NOMO-1 treated with dmso at 0.1 percent for 144 hours (cell line): ENCODE data around the gene PABPC1L2A.
"Not testable (repeated sequence)": the region's sequence is repeated elsewhere in the genome, so short reads cannot be mapped to it uniquely, and the experiment has no call there.

Experiments used
- DNase-seq: peaks from one replicate; lab custom pipeline; 2025; ENCODE audit not compliant: unreplicated experiment; lab: John Stamatoyannopoulos, UW

PABPC1L2A gene

GRCh38 chrX:73079024-73079562, at the start of gene PABPC1L2A:
TSS of gene PABPC1L2A (minus strand) at chrX:73079512. CDS start at chrX:73079386, 126 bp downstream.
- DNase-seq, result not testable (repeated sequence)

DNA sequence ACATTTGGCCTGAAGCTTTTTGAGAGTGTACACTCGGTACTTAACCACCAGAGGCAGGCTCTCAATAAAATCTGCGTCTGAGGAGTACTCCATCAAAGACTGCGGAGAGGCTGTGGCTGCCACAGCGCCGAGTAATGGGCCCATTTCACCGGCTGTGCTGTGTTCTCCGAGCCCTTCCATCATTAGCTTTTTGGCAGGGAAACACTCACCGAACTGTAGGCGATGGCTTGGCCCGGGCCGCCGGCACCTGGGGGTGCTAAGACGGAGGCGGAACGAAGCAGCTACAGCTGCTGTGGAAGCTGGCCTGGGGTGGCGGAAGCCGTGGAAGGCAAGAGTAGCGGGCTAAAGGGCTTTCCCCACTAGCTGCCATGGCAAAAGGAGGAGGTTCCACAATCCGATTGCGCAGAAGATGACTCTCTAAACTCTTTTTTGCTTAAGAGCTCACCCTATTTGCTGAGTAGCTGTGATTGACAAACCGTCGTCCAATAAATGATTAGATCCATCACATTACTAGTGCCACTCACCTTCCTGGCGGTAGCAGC, 48.5 kb upstream of the PABPC1L2A start:
- no peak for DNase-seq

GRCh38 chrX:73126240-73126639, 46.9 kb upstream of the PABPC1L2A start:
- no peak for DNase-seq

DNA sequence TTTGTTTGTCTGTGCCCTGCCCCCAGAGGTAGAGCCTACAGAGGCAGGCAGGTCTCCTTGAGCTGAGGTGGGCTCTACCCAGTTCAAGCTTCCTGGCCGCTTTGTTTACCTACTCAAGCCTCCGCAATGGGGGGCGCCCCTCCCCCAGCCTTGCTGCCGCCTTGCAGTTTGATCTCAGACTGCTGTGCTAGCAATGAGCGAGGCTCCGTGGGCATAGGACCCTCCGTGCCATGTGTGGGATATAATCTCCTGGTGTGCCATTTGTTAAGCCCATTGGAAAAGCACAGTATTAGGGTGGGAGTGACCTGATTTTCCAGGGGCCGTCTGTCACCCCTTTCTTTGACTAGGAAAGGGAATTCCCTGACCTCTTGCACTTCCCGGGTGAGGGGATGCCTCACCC, 20.2 kb upstream of the PABPC1L2A start:
- not testable (repeated sequence) for DNase-seq

DNA sequence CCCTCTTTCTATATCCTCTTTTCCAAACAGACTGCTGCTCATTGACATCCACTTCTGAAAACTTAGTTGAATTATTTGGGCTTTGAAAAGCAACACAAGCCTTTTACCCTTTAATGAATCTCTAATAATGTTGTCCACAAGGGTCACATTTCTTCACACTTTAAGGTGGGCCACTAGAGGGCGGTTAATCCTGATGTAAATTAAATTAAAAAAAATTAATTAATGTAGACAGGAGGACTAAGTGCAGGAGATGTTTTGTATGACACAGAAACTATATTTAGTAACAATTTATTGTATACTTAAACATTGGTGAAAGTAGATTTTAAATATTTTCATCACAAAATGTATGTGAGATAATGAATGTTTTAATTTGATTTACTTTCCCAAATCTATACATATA, 7.5 kb upstream of the PABPC1L2A start:
- not testable (repeated sequence) for DNase-seq

- DNase-seq, result not testable (repeated sequence)
Observed at GRCh38 chrX:73079884-73080283, 572 bp upstream of the PABPC1L2A start.

DNA sequence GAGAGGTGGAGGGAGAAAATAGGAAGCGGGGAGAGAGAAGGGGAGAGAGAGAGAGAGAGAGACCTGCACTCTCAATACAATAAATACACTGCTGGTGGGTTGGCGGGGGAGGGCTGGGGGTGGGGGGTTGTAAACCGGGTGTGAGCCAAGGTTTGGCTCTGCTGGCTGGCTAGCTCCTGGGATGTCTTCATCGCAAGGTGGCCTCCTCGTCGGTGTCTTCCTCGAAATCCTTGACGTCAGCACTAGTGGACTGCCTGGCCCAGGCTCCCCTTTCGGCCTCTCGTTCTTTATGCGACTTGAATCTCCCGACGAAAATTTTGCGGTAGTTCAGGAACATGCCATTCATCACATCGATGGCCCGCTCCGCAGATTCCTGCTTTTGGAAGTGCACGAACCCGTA, 715 bp downstream of the PABPC1L2A start:
- not testable (repeated sequence) for DNase-seq

GRCh38 chrX:73076838-73077237, 2.5 kb downstream of the PABPC1L2A start:
- DNase-seq, result no peak

DNA sequence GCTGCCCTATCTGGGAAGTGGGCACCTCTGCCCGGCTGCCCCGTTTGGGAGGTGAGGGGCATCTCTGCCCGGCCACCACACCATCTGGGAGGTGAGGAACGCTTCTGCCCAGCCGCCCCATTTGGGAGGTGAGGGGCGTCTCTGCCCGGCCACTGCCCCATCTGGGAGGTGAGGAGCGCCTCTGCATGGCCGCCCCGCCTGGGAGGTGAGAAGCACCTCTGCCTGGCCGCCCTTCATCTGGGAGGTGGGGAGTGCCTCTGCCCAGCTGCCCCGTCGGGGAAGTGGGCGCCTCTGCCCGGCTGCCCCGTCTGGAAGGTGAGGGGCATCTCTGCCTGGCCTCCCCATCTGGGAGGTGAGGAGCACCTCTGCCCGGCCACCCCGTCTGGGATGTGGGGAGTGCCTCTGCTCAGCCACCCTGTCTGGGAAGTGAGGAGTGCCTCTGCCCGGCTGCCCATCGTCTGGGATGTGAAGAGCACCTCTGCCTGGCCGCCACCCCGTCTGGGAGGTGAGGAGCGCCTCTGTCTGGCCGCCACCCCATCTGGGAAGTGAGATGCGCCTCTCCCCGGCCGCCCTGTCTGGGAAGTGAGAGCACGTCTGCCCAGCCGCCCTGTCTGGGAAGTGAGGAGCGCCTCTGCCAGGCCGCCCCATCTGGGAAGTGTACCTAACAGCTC, 9.8 kb downstream of the PABPC1L2A start:
- DNase-seq, result no peak

DNA sequence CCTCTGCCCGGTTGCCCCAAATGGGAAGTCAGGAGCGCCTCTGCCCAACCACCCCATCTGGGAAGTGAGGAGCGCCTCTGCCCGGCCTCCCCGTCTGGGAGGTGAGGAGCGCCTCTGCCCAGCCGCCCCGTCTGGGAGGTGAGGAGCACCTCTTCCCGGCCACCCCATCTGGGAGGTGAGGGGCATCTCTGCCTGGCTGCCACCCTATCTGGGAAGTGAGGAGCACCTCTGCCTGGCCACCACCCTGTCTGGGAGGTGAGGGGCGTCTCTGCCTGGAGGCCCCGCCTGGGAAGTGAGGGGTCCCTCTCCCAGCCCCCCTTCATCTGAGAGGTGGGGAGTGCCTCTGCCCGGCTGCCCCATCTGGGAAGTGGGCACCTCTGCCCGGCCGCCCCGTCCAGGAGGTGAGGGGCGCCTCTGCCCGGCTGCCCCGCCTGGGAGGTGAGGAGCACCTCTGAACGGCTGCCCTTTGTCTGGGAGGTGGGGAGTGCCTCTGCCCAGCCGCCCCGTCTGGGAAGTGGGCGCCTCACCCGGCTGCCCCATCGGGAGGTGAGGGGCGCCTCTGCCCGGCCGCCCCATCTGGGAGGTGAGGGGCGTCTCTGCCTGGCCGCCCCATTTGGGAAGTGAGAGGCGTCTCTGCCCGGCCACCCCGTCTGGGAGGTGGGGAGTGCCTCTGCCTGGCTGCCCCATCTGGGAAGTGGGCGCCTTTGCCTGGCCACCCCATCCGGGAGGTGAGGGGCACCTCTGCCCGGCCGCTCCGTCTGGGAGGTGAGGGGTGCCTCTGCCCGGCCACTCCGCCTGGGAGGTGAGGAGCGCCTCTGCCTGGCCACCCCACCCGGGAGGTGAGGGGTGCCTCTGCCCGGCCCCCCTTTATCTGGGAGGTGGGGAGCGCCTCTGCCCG, 10.6 kb downstream of the PABPC1L2A start:
- no peak for DNase-seq

DNA sequence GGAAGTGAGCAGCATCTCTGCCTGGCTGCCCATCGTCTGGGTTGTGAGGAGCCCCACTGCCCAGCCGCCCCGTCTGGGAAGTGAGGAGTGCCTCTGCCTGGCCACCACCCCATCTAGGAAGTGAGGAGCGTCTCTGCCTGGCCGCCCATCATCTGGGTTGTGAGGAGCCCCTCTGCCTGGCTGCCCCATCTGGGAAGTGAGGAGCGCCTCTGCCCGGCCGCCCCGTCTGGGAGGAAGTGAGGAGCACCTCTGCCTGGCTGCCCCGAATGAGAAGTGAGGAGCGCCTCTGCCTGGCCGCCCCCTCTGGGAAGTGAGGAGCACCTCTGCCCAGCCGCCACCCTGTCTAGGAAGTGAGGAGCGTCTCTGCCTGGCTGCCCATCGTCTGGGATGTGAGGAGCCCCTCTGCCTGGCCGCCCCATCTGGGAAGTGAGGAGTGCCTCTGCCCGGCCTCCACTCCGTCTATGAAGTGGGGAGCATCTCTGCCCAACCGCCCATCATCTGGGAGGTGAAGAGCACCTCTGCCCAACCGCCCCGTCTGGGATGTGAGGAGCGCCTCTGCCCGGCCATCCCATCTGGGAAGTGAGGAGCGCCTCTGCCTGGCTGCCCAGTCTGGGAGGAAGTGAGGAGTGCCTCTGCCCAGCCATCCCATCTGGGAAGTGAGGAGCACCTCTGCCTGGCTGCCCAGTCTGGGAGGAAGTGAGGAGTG, 11.4 kb downstream of the PABPC1L2A start:
- DNase-seq, result not testable (repeated sequence)

GRCh38 chrX:73028876-73029275, 50.4 kb downstream of the PABPC1L2A start:
- no peak for DNase-seq
